Endothelial cell of umbilical vein (primary cell): Measurements from ENCODE around the gene LYPD5. TPM values are rescaled to one million over a fixed set of nuclear protein-coding genes. Genes with fewer than 3 reads are reported as not detected.

Source experiments
- BruUV-seq: library from RNA; stranded (reverse); fragments of 400-500 nt; replicated peaks from 2 replicates; lab custom pipeline; 2021; lab: Mats Ljungman, UMichigan
- CTCF ChIA-PET: fragments of 300-600, 350-600 bp; sonication (Branson Sonifier 250); formaldehyde crosslinking; loops from one replicate; lab custom pipeline; 2021; ENCODE audit warnings: antibody characterized with exemption, inconsistent platforms; lab: Charles Lee
- POLR2A ChIA-PET: fragments of 300-600, 350-600 bp; sonication (Branson Sonifier 250); formaldehyde crosslinking; loops from one replicate; lab custom pipeline; 2021; ENCODE audit warnings: antibody characterized with exemption, inconsistent platforms; lab: Charles Lee
- DNase-seq: peaks from one replicate; pipeline ENCODE4 v3.0.0-alpha.2; 2011; ENCODE audit warnings: low read depth, low spot score
- FAIRE-seq: peaks from 2 replicates; lab custom pipeline; 2011; peaks lifted over from hg19 to GRCh38; lab: Jason Lieb, UNC
- H2AFZ ChIP-seq: 2 replicates; pipeline ENCODE4 v1.6.0; 2012; ENCODE audit warnings: low read depth, low read length, control low read depth, inconsistent platforms
- H3K27ac ChIP-seq: 2 replicates; pipeline ENCODE4 v1.5.1; 2011; ENCODE audit warnings: low read depth, mild to moderate bottlenecking, control low read depth, low read length, moderate library complexity; ENCODE audit not compliant: insufficient read depth
- H3K27me3 ChIP-seq, 2 experiments: 2 replicates each; pipeline versions ENCODE4 v1.6.0 to v1.6.1; 2011; ENCODE audit warnings: low read length in 2 of 2, mixed read lengths in 1 of 2; ENCODE audit not compliant: control insufficient read depth in 2 of 2, insufficient read depth in 2 of 2
- H3K36me3 ChIP-seq, 2 experiments: 2 replicates in 1 of 2; 3 replicates in 1 of 2; pipeline ENCODE4 v1.5.1; 2011; ENCODE audit warnings: low read length in 2 of 2, mild to moderate bottlenecking in 1 of 2, moderate library complexity in 1 of 2; ENCODE audit not compliant: control insufficient read depth in 2 of 2, insufficient read depth in 2 of 2; ENCODE audit errors: extremely low read depth in 1 of 2
- H3K4me1 ChIP-seq: 3 replicates; pipeline ENCODE4 v1.5.1; 2011; ENCODE audit warnings: mild to moderate bottlenecking, low read length; ENCODE audit not compliant: control insufficient read depth, insufficient read depth; ENCODE audit errors: extremely low read depth
- H3K4me2 ChIP-seq: 2 replicates; pipeline ENCODE4 v1.6.1; 2011; ENCODE audit warnings: low read length, control low read depth, mixed read lengths; ENCODE audit not compliant: insufficient read depth
- H3K4me3 ChIP-seq, 3 experiments: fragments of 200-600 bp in 1 of 3; sonication (generic), shearing (Covaris generic) in 1 of 3; replicated peaks in 1 of 3; 2 replicates each; pipeline ENCODE4 v1.5.1; 2011 to 2016; ENCODE audit warnings: control low read depth in 3 of 3, low read length in 3 of 3, mild to moderate bottlenecking in 2 of 3, inconsistent platforms in 1 of 3, low read depth in 1 of 3, moderate library complexity in 1 of 3; ENCODE audit not compliant: insufficient read depth in 1 of 3
- H3K79me2 ChIP-seq: 2 replicates; pipeline ENCODE4 v1.6.0; 2012; ENCODE audit warnings: low read length, inconsistent platforms; ENCODE audit not compliant: control insufficient read depth, insufficient read depth
- H3K9ac ChIP-seq: replicated peaks from 2 replicates; pipeline ENCODE3; 2011; ENCODE audit warnings: low read length, control low read depth; ENCODE audit not compliant: insufficient read depth; ENCODE audit errors: extremely low read depth
- H3K9me1 ChIP-seq: replicated peaks from 3 replicates; pipeline ENCODE4 v1.6.0; 2011; ENCODE audit warnings: mild to moderate bottlenecking, low read length; ENCODE audit not compliant: control insufficient read depth, insufficient read depth; ENCODE audit errors: extremely low read depth
- H3K9me3 ChIP-seq: replicated peaks from 2 replicates; pipeline ENCODE4 v1.5.1; 2012; ENCODE audit warnings: low read length, inconsistent platforms; ENCODE audit not compliant: control insufficient read depth, insufficient read depth
- H4K20me1 ChIP-seq: replicated peaks from 2 replicates; pipeline ENCODE3; 2011; ENCODE audit warnings: mild to moderate bottlenecking, low read length; ENCODE audit not compliant: control insufficient read depth, insufficient read depth; ENCODE audit errors: extremely low read depth
- CTCF ChIP-seq, 2 donors: IDR thresholded peaks; 1 replicate in 1 of 2; 2 replicates in 1 of 2; pipeline ENCODE4 v1.5.1; 2011; ENCODE audit warnings: low read length in 2 of 2, mild to moderate bottlenecking in 2 of 2, moderate library complexity in 2 of 2, control low read depth in 1 of 2, inconsistent platforms in 1 of 2, low read depth in 1 of 2; ENCODE audit not compliant: insufficient read depth in 1 of 2; ENCODE audit errors: extremely low read depth in 1 of 2
- EZH2 ChIP-seq: IDR thresholded peaks from 2 replicates; pipeline ENCODE4 v1.6.1; 2012; ENCODE audit warnings: borderline replicate concordance, low read depth, mild to moderate bottlenecking, moderate library complexity, low read length, inconsistent platforms; ENCODE audit not compliant: severe bottlenecking
- FOS ChIP-seq: IDR thresholded peaks from 2 replicates; pipeline ENCODE4 v1.6.1; 2011; ENCODE audit warnings: mild to moderate bottlenecking, low read length, moderate library complexity, borderline replicate concordance; ENCODE audit not compliant: insufficient read depth
- GATA2 ChIP-seq: IDR thresholded peaks from 2 replicates; pipeline ENCODE4 v1.7.0; 2011; ENCODE audit warnings: low read depth, mild to moderate bottlenecking, moderate library complexity, mixed read lengths, low read length; ENCODE audit not compliant: insufficient read length, insufficient read depth
- JUN ChIP-seq: IDR thresholded peaks from 2 replicates; pipeline ENCODE4 v1.6.1; 2011; ENCODE audit warnings: borderline replicate concordance, low read depth; ENCODE audit not compliant: insufficient read length, insufficient read depth
- MAX ChIP-seq: IDR thresholded peaks from 2 replicates; pipeline ENCODE4 v1.6.1; 2011; ENCODE audit not compliant: insufficient read depth, insufficient read length
- MYC ChIP-seq: IDR thresholded peaks from one replicate; pipeline ENCODE4 v1.6.1; 2011; ENCODE audit warnings: mild to moderate bottlenecking, low read depth, low read length
- POLR2A ChIP-seq: IDR thresholded peaks from 2 replicates; pipeline ENCODE4 v1.6.1; 2012; ENCODE audit warnings: low read depth, mild to moderate bottlenecking, control low read depth, low read length
- POLR2AphosphoS5 ChIP-seq: IDR thresholded peaks from 2 replicates; pipeline ENCODE4 v1.6.1; 2012; ENCODE audit warnings: low read depth, mild to moderate bottlenecking, control low read depth, low read length, moderate library complexity; ENCODE audit not compliant: insufficient read depth
- dilution Hi-C: fragments of 300-500 bp; cut with MboI; formaldehyde crosslinking; loops from one replicate; pipeline ENCODE4 v1.15.0; 2019; ENCODE audit warnings: low sequenced_read_pairs; ENCODE audit not compliant: extremely low pct_ligation_motif_present
- intact Hi-C: fragments of 100-400 bp; cut with micrococcal nuclease; formaldehyde crosslinking; loops from one replicate; pipeline ENCODE4 v1.10.0; 2022
- polyA plus RNA-seq, 4 experiments: library from polyadenylated mRNA; depleted of rRNA in 3 of 4; stranded (reverse) in 3 of 4; unstranded in 1 of 4; fragments of >200 nt; gene quantifications; 2 replicates each; pipeline versions ENCODE4 v1.2.1 to v1.2.3, GENCODE V29; 2011 to 2012; ENCODE audit warnings: missing spikeins in 1 of 4
- total RNA-seq: library from RNA; stranded (reverse); gene quantifications from 2 replicates; pipeline ENCODE4 v1.2.3, GENCODE V29; 2021

Gene LYPD5
- total and polyA plus RNA-seq, 2 donors (not counting 3 experiments of a cell fraction or from before 2014, with no cell fraction given) = 0.28 TPM; not detected in 1

GRCh38 chr19:43773725-43774102 lies 28.5 kb downstream of the LYPD5 start:
- DNase-seq = no peak
- Histone ChIP-seq H3K4me2 (no peak overlapping the region), H2AFZ (no peak overlapping the region), H3K4me1 (peaks cover 16% of the 10 kb centered on the region), H3K9ac (no peak overlapping the region), H3K27me3 (peaks cover 0 to 3% of the 10 kb centered on the region in 2 experiments), H3K4me3 (no peak overlapping the region), H3K9me1 (no peaks in the 10 kb centered on the region), H4K20me1 (no peaks in the 10 kb centered on the region), H3K36me3 (no peaks in the 10 kb centered on the region), H3K9me3 (no peaks in the 10 kb centered on the region), H3K27ac (no peak overlapping the region), H3K79me2 (no peaks in the 10 kb centered on the region)
- TF ChIP-seq GATA2 (no peak), CTCF (IDR thresholded peaks at IDR 0.05; ENCODE audit: extremely low read depth in 1 of 2, insufficient read depth in 1 of 2, low read depth in 1 of 2, low read length in 2 of 2) (no peak), MYC (no peak), POLR2AphosphoS5 (no peak)
- FAIRE-seq = no peak
- ChIA-PET POLR2A (no interaction called here), CTCF (interaction anchor here (0.7 to 6.8 kb wide), 19 partner anchors 7 to 105 kb away, joined by 3 to 114 read pairs (median 6); partner anchors contain the start of gene SMG9)
- intact Hi-C loops = loop anchor here (1.0 kb wide), 2 partner anchors 7 to 28 kb away; no protein-coding TSS in a partner anchor
- no TSS peak for BruUV-seq
- dilution Hi-C loops = no loop called here

GRCh38 chr19:43769256-43769655 lies 33.0 kb downstream of the LYPD5 start:
- dilution Hi-C loops = no loop called here
- POLR2A ChIA-PET = no interaction called here
- no peak for FAIRE-seq

More at GRCh38 chr19:43769256-43769655, 33.0 kb downstream of the LYPD5 start:
- Histone ChIP-seq H3K4me3 (no peak overlapping the region), H3K4me2 (no peak overlapping the region), H3K27ac (no peak overlapping the region), H2AFZ (no peak overlapping the region), H3K27me3 (peaks cover 0 to 3% of the 10 kb centered on the region in 2 experiments), H3K9me3 (no peaks in the 10 kb centered on the region), H3K4me1 (peaks cover 11% of the 10 kb centered on the region), H3K36me3 (no peaks in the 10 kb centered on the region), H3K9me1 (no peaks in the 10 kb centered on the region), H3K9ac (no peak overlapping the region), H4K20me1 (no peaks in the 10 kb centered on the region), H3K79me2 (no peaks in the 10 kb centered on the region)
- TF ChIP-seq EZH2 (no peak), CTCF (IDR thresholded peaks at IDR 0.05; ENCODE audit: extremely low read depth in 1 of 2, insufficient read depth in 1 of 2, low read depth in 1 of 2, low read length in 2 of 2) (no peak), MYC (no peak), POLR2A (no peak), MAX (no peak), JUN (no peak), POLR2AphosphoS5 (no peak), FOS (no peak), GATA2 (no peak)
- no TSS peak for BruUV-seq
- no peak for DNase-seq
- intact Hi-C loops = loop anchor here (5.0 kb wide), 1 partner anchor 67 kb away; no protein-coding TSS in a partner anchor
- CTCF ChIA-PET = interaction anchor here (1.2 to 3.9 kb wide), 7 partner anchors 10 to 40 kb away, joined by 3 to 37 read pairs (median 6); no protein-coding TSS in a partner anchor
